HEK293T (cell line): ENCODE data around the gene CPN1.

Source experiments
- ARNT ChIP-seq: fragments of 450-650 bp; IDR thresholded peaks from 2 replicates; pipeline ENCODE4 v1.6.1; 2017; ENCODE audit warnings: mild to moderate bottlenecking
- BHLHE40 ChIP-seq: fragments of 450-650 bp; IDR thresholded peaks from 2 replicates; pipeline ENCODE4 v1.6.1; 2016; ENCODE audit warnings: mild to moderate bottlenecking, moderate library complexity, borderline replicate concordance
- ELF4 ChIP-seq: fragments of 450-650 bp; IDR thresholded peaks from 2 replicates; pipeline ENCODE4 v1.6.1; 2017; ENCODE audit warnings: antibody characterized with exemption
- FOXA1 ChIP-seq: fragments of 450-650 bp; IDR thresholded peaks from 2 replicates; pipeline ENCODE4 v1.6.1; 2016; ENCODE audit warnings: mild to moderate bottlenecking
- FOXK2 ChIP-seq: fragments of 450-650 bp; IDR thresholded peaks from 2 replicates; pipeline ENCODE4 v1.6.1; 2016; ENCODE audit warnings: mild to moderate bottlenecking
- FOXM1 ChIP-seq: fragments of 450-650 bp; IDR thresholded peaks from 2 replicates; pipeline ENCODE4 v1.6.1; 2017; ENCODE audit warnings: mild to moderate bottlenecking, borderline replicate concordance
- HDGF ChIP-seq: fragments of 450-650 bp; IDR thresholded peaks from 2 replicates; pipeline ENCODE4 v1.6.1; 2017; ENCODE audit warnings: antibody characterized with exemption, borderline replicate concordance
- NFRKB ChIP-seq: fragments of 450-650 bp; IDR thresholded peaks from 2 replicates; pipeline ENCODE4 v1.6.1; 2016; ENCODE audit warnings: mild to moderate bottlenecking, moderate library complexity
- SP1 ChIP-seq: fragments of 450-650 bp; IDR thresholded peaks from 2 replicates; pipeline ENCODE4 v1.6.1; 2017
- SUZ12 ChIP-seq: fragments of 450-650 bp; IDR thresholded peaks from 2 replicates; pipeline ENCODE4 v1.6.1; 2016; ENCODE audit warnings: mild to moderate bottlenecking
- TARDBP ChIP-seq: fragments of 450-650 bp; IDR thresholded peaks from 2 replicates; pipeline ENCODE4 v1.6.1; 2016
- ZNF384 ChIP-seq: fragments of 450-650 bp; IDR thresholded peaks from 2 replicates; pipeline ENCODE4 v1.6.1; 2016
- TF ChIP-seq, protein P1 (sequence below): fragments of 450-650 bp; IDR thresholded peaks from 2 replicates; pipeline ENCODE4 v1.6.1; 2016

- TF ChIP-seq NFRKB (no peak), SP1 (no peak), SUZ12 (no peak), FOXK2 (no peak), BHLHE40 (no peak), ELF4 (no peak), TARDBP (no peak), ARNT (no peak), FOXA1 (no peak), FOXM1 (no peak), ZNF384 (no peak), HDGF (no peak)
- TF ChIP-seq, protein P1, sequence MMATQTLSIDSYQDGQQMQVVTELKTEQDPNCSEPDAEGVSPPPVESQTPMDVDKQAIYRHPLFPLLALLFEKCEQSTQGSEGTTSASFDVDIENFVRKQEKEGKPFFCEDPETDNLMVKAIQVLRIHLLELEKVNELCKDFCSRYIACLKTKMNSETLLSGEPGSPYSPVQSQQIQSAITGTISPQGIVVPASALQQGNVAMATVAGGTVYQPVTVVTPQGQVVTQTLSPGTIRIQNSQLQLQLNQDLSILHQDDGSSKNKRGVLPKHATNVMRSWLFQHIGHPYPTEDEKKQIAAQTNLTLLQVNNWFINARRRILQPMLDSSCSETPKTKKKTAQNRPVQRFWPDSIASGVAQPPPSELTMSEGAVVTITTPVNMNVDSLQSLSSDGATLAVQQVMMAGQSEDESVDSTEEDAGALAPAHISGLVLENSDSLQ: no peak
Observed at GRCh38 chr10:100036850-100037249, 44.8 kb downstream of the CPN1 start.
